Mesenchymal stem cell (in vitro differentiated cells and primary cell): ENCODE results near the gene NFATC1.
A peak's percentile ranks its signal among the peaks of the same experiment; 100 is the strongest.

Experiments used
- DNase-seq: peaks from one replicate; pipeline ENCODE4 v3.0.0-alpha.2; 2013
- H2AFZ ChIP-seq: one replicate; pipeline ENCODE4 v1.6.1; 2013; ENCODE audit warnings: low read depth, mild to moderate bottlenecking, control low read depth, inconsistent platforms, low read length, moderate library complexity
- H2AK5ac ChIP-seq: 2 replicates; pipeline ENCODE4 v1.6.1; 2013; ENCODE audit warnings: low read length, moderate library complexity, mild to moderate bottlenecking, inconsistent platforms; ENCODE audit not compliant: severe bottlenecking
- H2BK120ac ChIP-seq: one replicate; pipeline ENCODE4 v1.6.1; 2013; ENCODE audit warnings: low read depth, mild to moderate bottlenecking, inconsistent platforms, low read length, moderate library complexity
- H2BK12ac ChIP-seq, 2 experiments: one replicate each; pipeline ENCODE4 v1.6.1; 2013; ENCODE audit warnings: inconsistent platforms in 2 of 2, low read length in 2 of 2, mild to moderate bottlenecking in 2 of 2, moderate library complexity in 2 of 2, control low read depth in 1 of 2
- H2BK15ac ChIP-seq: one replicate; pipeline ENCODE4 v1.6.1; 2013; ENCODE audit warnings: mild to moderate bottlenecking, low read depth, inconsistent platforms; ENCODE audit not compliant: poor library complexity, severe bottlenecking
- H2BK5ac ChIP-seq: 2 replicates; pipeline ENCODE4 v1.6.1; 2013; ENCODE audit warnings: low read depth, mild to moderate bottlenecking, low read length, control low read depth, inconsistent platforms; ENCODE audit not compliant: poor library complexity, severe bottlenecking
- H3K14ac ChIP-seq, 2 experiments: one replicate each; pipeline ENCODE4 v1.6.1; 2013; ENCODE audit warnings: inconsistent platforms in 2 of 2, low read length in 2 of 2, control low read depth in 1 of 2, mild to moderate bottlenecking in 1 of 2, moderate library complexity in 1 of 2
- H3K18ac ChIP-seq, 2 experiments: one replicate each; pipeline ENCODE4 v1.6.1; 2013; ENCODE audit warnings: inconsistent platforms in 2 of 2, low read length in 2 of 2, control low read depth in 1 of 2, low read depth in 1 of 2, mild to moderate bottlenecking in 1 of 2
- H3K23ac ChIP-seq, 2 experiments: one replicate each; pipeline ENCODE4 v1.6.1; 2013; ENCODE audit warnings: inconsistent platforms in 2 of 2, low read length in 2 of 2, mild to moderate bottlenecking in 2 of 2, moderate library complexity in 2 of 2, control low read depth in 1 of 2
- H3K27ac ChIP-seq: 2 replicates; pipeline ENCODE4 v1.5.1; 2013; ENCODE audit warnings: mild to moderate bottlenecking, moderate library complexity, low read length, control low read depth, inconsistent platforms; ENCODE audit not compliant: poor library complexity, severe bottlenecking
- H3K27me3 ChIP-seq, 2 experiments: 2 replicates each; pipeline versions ENCODE4 v1.6.1 to v1.7.0; 2013; ENCODE audit warnings: low read length in 2 of 2, mild to moderate bottlenecking in 2 of 2, moderate library complexity in 2 of 2, control low read depth in 1 of 2, inconsistent platforms in 1 of 2; ENCODE audit not compliant: control insufficient read depth in 1 of 2, insufficient read depth in 1 of 2
- H3K36me3 ChIP-seq, 2 experiments: 2 replicates each; pipeline versions ENCODE4 v1.6.1 to v1.7.0; 2013; ENCODE audit warnings: low read length in 2 of 2, control low read depth in 1 of 2, inconsistent platforms in 1 of 2, low read depth in 1 of 2, mild to moderate bottlenecking in 1 of 2; ENCODE audit not compliant: insufficient read depth in 2 of 2, control insufficient read depth in 1 of 2
- H3K4ac ChIP-seq, 2 experiments: one replicate each; pipeline ENCODE4 v1.6.1; 2013; ENCODE audit warnings: inconsistent platforms in 2 of 2, low read length in 2 of 2, mild to moderate bottlenecking in 2 of 2, moderate library complexity in 2 of 2, control low read depth in 1 of 2, low read depth in 1 of 2
- H3K4me1 ChIP-seq: 2 replicates; pipeline ENCODE4 v1.6.1; 2013; ENCODE audit warnings: low read depth, low read length, control low read depth; ENCODE audit not compliant: control insufficient read depth, insufficient read depth
- H3K4me2 ChIP-seq: 2 replicates; pipeline ENCODE4 v1.6.1; 2013; ENCODE audit warnings: low read length, mild to moderate bottlenecking, inconsistent platforms; ENCODE audit not compliant: poor library complexity, severe bottlenecking
- H3K4me3 ChIP-seq, 2 experiments: 2 replicates each; pipeline versions ENCODE4 v1.5.1 to v1.7.0; 2013; ENCODE audit warnings: low read length in 2 of 2, mild to moderate bottlenecking in 2 of 2, control low read depth in 1 of 2, low read depth in 1 of 2; ENCODE audit not compliant: insufficient read depth in 1 of 2
- H3K79me1 ChIP-seq: replicated peaks from 2 replicates; pipeline ENCODE4 v1.6.1; 2013; ENCODE audit warnings: mild to moderate bottlenecking, control low read depth, low read length, inconsistent platforms; ENCODE audit not compliant: poor library complexity, severe bottlenecking
- H3K9ac ChIP-seq: 2 replicates; pipeline ENCODE4 v1.7.0; 2013; ENCODE audit warnings: mild to moderate bottlenecking, low read length, moderate library complexity
- H3K9me3 ChIP-seq: 2 replicates; pipeline ENCODE4 v1.7.0; 2013; ENCODE audit warnings: mild to moderate bottlenecking, low read length; ENCODE audit not compliant: control insufficient read depth
- H4K8ac ChIP-seq: one replicate; pipeline ENCODE4 v1.6.1; 2013; ENCODE audit warnings: inconsistent platforms, mild to moderate bottlenecking, low read length, moderate library complexity
- H4K91ac ChIP-seq: one replicate; pipeline ENCODE4 v1.6.1; 2013; ENCODE audit warnings: mild to moderate bottlenecking, low read length, inconsistent platforms
- WGBS: methylation state at CpG from one replicate; pipeline ENCODE4 v1.1.7; 2013; ENCODE audit warnings: mixed read lengths; 5-methylcytosine and 5-hydroxymethylcytosine counted together

NFATC1 gene

DNA sequence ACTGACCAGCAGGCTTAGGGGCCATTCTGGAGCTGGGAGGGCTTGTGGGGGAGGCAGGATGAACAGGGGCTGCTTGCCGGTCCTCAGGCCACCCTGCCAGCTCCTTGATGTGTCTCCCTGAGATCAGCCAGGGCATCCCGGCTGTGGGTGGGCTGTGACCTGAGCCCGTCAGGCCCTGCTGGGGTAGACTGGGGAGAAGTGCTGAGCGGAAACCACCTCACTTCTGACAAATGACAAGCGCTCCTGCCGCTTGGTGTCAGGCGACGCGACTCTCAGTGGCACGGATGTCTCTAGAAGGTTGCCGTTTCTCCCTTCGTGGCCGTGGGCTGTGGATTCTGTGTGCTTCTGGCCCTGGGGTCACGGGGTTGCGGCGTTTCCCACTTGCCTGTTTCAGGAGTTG is 45.7 kb downstream of the NFATC1 start:
- Histone ChIP-seq H3K27me3 (no peaks in the 10 kb centered on the region), H3K18ac (no peak overlapping the region), H3K14ac (no peak overlapping the region), H3K9me3 (no peaks in the 10 kb centered on the region), H3K4me1 (peaks cover 19% of the 10 kb centered on the region), H2BK15ac (no peak overlapping the region), H2BK12ac (no peak overlapping the region), H3K23ac (no peak overlapping the region), H3K4ac (no peak overlapping the region), H2AK5ac (no peak overlapping the region), H3K4me2 (no peak overlapping the region), H3K27ac (no peak overlapping the region), H3K4me3 (no peak overlapping the region), H3K79me1 (no peaks in the 10 kb centered on the region), H3K36me3 (peaks cover 0 to 5% of the 10 kb centered on the region in 2 experiments), H4K8ac (no peak overlapping the region), H4K91ac (no peak overlapping the region), H2BK120ac (no peak overlapping the region), H2AFZ (no peak overlapping the region), H3K9ac (no peak overlapping the region), H2BK5ac (no peak overlapping the region)
- DNase-seq: no peak
- 95% methylated on average over 16 of the region's 16 CpGs for WGBS

DNA sequence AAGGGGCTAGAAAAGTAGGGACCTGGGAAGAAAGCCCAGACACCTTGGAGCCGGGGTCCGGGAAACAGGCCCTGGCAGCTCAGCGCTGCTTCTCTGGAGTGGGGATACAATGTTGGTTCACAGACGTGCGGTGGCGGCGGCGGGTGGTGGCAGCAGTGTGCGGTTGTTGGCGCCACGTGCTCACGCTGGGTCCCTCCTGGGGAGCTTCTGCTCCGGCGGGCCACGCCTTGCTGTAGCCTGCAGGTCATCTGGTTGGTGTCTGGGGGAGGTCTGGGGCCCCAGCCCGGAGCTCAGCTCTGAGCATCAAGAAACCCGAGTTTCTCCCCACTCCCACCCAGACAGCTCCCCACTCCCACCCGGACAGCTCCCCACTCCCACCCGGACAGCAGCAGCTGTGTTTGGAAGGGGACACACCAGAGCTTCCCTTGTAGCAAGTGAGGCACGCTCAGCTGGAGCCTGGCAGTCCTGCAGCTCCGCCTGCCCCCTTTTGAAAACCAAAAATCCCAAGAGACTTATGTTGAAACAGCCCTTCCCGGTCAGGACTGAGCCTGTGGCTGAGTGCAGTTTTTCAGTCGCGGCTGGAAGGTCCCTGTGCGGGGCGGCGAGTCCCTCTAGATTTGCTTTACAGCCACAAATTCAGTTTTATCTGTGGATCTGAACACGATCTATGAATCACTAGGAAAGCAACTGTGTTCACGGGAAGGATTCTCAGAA is 46.9 kb downstream of the NFATC1 start:
- Histone ChIP-seq H2BK120ac (no peak overlapping the region), H2BK15ac (peak overlapping the region; percentile 5), H3K27ac (no peak overlapping the region), H3K4me3 (no peak overlapping the region), H2BK12ac (no peak overlapping the region), H3K27me3 (no peaks in the 10 kb centered on the region), H3K9me3 (no peaks in the 10 kb centered on the region), H3K18ac (no peak overlapping the region), H4K91ac (no peak overlapping the region), H3K36me3 (peaks cover 0 to 5% of the 10 kb centered on the region in 2 experiments), H3K4me1 (peaks cover 15% of the 10 kb centered on the region), H3K14ac (no peak overlapping the region), H3K9ac (no peak overlapping the region), H2AFZ (no peak overlapping the region), H2BK5ac (no peak overlapping the region), H4K8ac (no peak overlapping the region), H3K79me1 (no peaks in the 10 kb centered on the region), H3K4me2 (no peak overlapping the region), H2AK5ac (no peak overlapping the region), H3K4ac (no peak overlapping the region), H3K23ac (no peak overlapping the region)
- peak; percentile 43 for DNase-seq
- WGBS: 70% methylated on average over 21 of the region's 29 CpGs

DNA sequence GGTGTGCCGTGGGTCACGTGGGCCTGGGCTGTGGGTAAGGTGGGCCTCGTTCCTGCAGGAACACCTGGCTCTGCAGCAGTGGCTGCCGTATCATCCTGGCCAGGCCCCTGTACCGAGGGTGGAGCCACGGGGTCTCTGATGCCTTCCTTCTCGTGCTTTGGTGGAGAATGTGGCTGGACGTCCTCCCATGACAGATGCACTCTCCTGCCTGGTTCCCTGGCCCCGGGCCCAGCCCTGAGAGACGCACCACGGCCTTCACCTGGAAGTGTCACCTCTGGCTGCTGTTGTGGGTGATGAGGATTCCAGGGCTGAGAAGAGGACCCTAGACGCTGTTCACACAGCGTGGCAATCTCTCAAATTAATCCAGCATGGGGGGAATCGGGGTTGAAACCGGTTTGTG is 49.5 kb downstream of the NFATC1 start:
- no peak overlapping the region for H2AK5ac ChIP-seq
- 90% methylated on average over 15 of the region's 15 CpGs for WGBS
- H3K4me3 ChIP-seq: no peak overlapping the region
- H2BK15ac ChIP-seq: no peak overlapping the region
- no peaks in the 10 kb centered on the region for H3K27me3 ChIP-seq
- no peak overlapping the region for H3K14ac ChIP-seq
- peaks cover 5% of the 10 kb centered on the region for H3K4me1 ChIP-seq
- H4K8ac ChIP-seq: no peak overlapping the region
- peak overlapping the region in 1 of 2 experiments; percentile 19 for H3K23ac ChIP-seq
- H2BK12ac ChIP-seq: no peak overlapping the region
- H3K4me2 ChIP-seq: no peak overlapping the region
- H4K91ac ChIP-seq: no peak overlapping the region
- DNase-seq: no peak
- no peak overlapping the region for H3K4ac ChIP-seq
- H3K9ac ChIP-seq: no peak overlapping the region
- no peak overlapping the region for H3K18ac ChIP-seq
- H3K27ac ChIP-seq: no peak overlapping the region
- no peaks in the 10 kb centered on the region for H3K79me1 ChIP-seq
- no peaks in the 10 kb centered on the region for H3K9me3 ChIP-seq
- H2BK120ac ChIP-seq: no peak overlapping the region
- H3K36me3 ChIP-seq: peaks cover 0 to 7% of the 10 kb centered on the region in 2 experiments
- H2BK5ac ChIP-seq: no peak overlapping the region
- H2AFZ ChIP-seq: no peak overlapping the region

DNA sequence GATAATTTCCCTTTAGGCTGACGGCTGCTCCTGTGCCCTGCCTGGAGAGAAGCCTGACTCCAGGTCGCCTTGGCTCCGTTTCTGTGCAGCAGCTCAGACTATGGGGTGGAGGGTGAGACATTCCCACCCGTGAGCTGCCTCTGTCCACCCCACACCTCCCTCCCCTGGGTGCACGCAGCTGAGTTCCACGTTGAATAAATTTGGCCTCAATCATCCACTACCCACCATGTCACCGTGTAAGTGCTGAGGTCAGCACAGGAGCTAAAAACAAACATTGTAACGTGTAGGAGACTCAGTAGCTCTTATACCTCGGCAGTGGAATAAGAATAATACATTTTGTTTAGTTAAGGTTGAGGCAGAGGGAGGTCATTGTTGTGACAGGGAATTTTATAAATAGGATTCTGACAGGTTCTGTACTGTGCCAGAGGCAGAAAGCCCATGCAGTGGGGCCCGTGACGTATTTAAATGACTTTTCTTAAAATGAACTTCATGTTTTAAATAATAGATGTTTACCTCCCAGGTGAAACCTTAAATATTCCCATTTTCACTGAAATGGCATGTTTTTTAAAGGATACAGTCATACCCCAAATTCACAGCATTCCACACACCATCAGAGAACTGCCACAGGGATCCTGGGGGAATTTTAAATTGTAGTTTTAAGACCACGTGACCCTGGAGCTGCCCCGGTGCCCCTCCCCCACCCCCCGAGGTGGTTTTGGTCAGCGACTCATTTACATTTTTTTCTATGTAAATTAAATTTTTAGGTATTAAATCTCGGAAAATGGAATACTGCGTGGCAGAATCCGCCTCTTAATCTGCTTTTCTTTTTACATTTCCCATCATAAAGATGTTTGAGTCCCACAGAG is 50.2 kb downstream of the NFATC1 start:
- no peak overlapping the region for H2BK15ac ChIP-seq

More for the DNA sequence above, 50.2 kb downstream of the NFATC1 start:
- H3K4me3 ChIP-seq: no peak overlapping the region
- no peaks in the 10 kb centered on the region for H3K79me1 ChIP-seq
- H4K8ac ChIP-seq: no peak overlapping the region
- H3K27me3 ChIP-seq: no peaks in the 10 kb centered on the region
- H2BK12ac ChIP-seq: no peak overlapping the region
- no peak overlapping the region for H2AK5ac ChIP-seq
- no peak for DNase-seq
- H3K9me3 ChIP-seq: no peaks in the 10 kb centered on the region
- H3K4ac ChIP-seq: no peak overlapping the region
- no peak overlapping the region for H3K27ac ChIP-seq
- H3K36me3 ChIP-seq: peaks cover 0 to 8% of the 10 kb centered on the region in 2 experiments
- no peak overlapping the region for H2BK5ac ChIP-seq
- H3K14ac ChIP-seq: no peak overlapping the region
- no peak overlapping the region for H2AFZ ChIP-seq
- no peak overlapping the region for H2BK120ac ChIP-seq
- peaks cover 5% of the 10 kb centered on the region for H3K4me1 ChIP-seq
- no peak overlapping the region for H3K9ac ChIP-seq
- 71% methylated on average over 12 of the region's 18 CpGs for WGBS
- H4K91ac ChIP-seq: no peak overlapping the region
- no peak overlapping the region for H3K23ac ChIP-seq
- no peak overlapping the region for H3K4me2 ChIP-seq
- no peak overlapping the region for H3K18ac ChIP-seq
